Fibroblast of peridontal ligament (primary cell): ENCODE data around the gene RAPGEF3.

Experiments
- DNase-seq: peaks from one replicate; pipeline ENCODE4 v3.0.0-alpha.2; 2010; ENCODE audit errors: extremely low read depth

Gene RAPGEF3

GRCh38 chr12:47789712-47790489 lies 31.2 kb upstream of the RAPGEF3 start:
- DNase-seq = no peak

GRCh38 chr12:47789141-47789540 lies 30.5 kb upstream of the RAPGEF3 start:
- DNase-seq = no peak

- DNase-seq = no peak
Observed at GRCh38 chr12:47787596-47788319, 29.1 kb upstream of the RAPGEF3 start.

- DNase-seq = no peak
Observed at GRCh38 chr12:47786662-47787280, 28.1 kb upstream of the RAPGEF3 start.

GRCh38 chr12:47785887-47786661 lies 27.4 kb upstream of the RAPGEF3 start:
- no peak for DNase-seq

- no peak for DNase-seq
Observed at GRCh38 chr12:47785036-47785886, 26.6 kb upstream of the RAPGEF3 start.

GRCh38 chr12:47783821-47784819 lies 25.4 kb upstream of the RAPGEF3 start:
- DNase-seq = no peak

- DNase-seq = no peak
Observed at GRCh38 chr12:47783024-47783755, 24.5 kb upstream of the RAPGEF3 start.

- DNase-seq = no peak
Observed at GRCh38 chr12:47782372-47782770, 23.7 kb upstream of the RAPGEF3 start.

GRCh38 chr12:47781479-47782371 lies 23.0 kb upstream of the RAPGEF3 start:
- DNase-seq = no peak

- no peak for DNase-seq
Observed at GRCh38 chr12:47779943-47780504, 21.3 kb upstream of the RAPGEF3 start.

GRCh38 chr12:47779301-47779942 lies 20.7 kb upstream of the RAPGEF3 start:
- DNase-seq = peak; percentile 89

- no peak for DNase-seq
Observed at GRCh38 chr12:47778881-47779280, 20.2 kb upstream of the RAPGEF3 start.

GRCh38 chr12:47777741-47778558 lies 19.3 kb upstream of the RAPGEF3 start:
- no peak for DNase-seq

GRCh38 chr12:47777151-47777550 lies 18.5 kb upstream of the RAPGEF3 start:
- no peak for DNase-seq

GRCh38 chr12:47776471-47777143 lies 17.9 kb upstream of the RAPGEF3 start:
- peak; percentile 72 for DNase-seq
